AG09309 (cell line): Measurements from ENCODE around the gene TUSC1.
A peak's percentile ranks its signal among the peaks of the same experiment; 100 is the strongest.
"Not testable (repeated sequence)": the region's sequence is repeated elsewhere in the genome, so short reads cannot be mapped to it uniquely, and the experiment has no call there.

Experiments used
- DNase-seq: peaks from one replicate; pipeline ENCODE4 v3.0.0-alpha.2; 2010; ENCODE audit warnings: low read depth
- H3K4me3 ChIP-seq: 2 replicates; pipeline ENCODE4 v1.5.1; 2011; ENCODE audit warnings: mild to moderate bottlenecking, low read depth, low read length, moderate library complexity; ENCODE audit not compliant: control insufficient read depth
- CTCF ChIP-seq: IDR thresholded peaks from 2 replicates; pipeline ENCODE4 v1.5.1; 2011; ENCODE audit warnings: mild to moderate bottlenecking, low read depth, low read length, inconsistent platforms; ENCODE audit not compliant: insufficient read depth, control insufficient read depth; ENCODE audit errors: missing control alignments

TUSC1 gene

GRCh38 chr9:25678846-25679360 is 659 bp upstream of the TUSC1 start:
- no peak for DNase-seq
- TF ChIP-seq CTCF, result no peak
- H3K4me3 ChIP-seq, result peak overlapping the region; percentile 72

DNA sequence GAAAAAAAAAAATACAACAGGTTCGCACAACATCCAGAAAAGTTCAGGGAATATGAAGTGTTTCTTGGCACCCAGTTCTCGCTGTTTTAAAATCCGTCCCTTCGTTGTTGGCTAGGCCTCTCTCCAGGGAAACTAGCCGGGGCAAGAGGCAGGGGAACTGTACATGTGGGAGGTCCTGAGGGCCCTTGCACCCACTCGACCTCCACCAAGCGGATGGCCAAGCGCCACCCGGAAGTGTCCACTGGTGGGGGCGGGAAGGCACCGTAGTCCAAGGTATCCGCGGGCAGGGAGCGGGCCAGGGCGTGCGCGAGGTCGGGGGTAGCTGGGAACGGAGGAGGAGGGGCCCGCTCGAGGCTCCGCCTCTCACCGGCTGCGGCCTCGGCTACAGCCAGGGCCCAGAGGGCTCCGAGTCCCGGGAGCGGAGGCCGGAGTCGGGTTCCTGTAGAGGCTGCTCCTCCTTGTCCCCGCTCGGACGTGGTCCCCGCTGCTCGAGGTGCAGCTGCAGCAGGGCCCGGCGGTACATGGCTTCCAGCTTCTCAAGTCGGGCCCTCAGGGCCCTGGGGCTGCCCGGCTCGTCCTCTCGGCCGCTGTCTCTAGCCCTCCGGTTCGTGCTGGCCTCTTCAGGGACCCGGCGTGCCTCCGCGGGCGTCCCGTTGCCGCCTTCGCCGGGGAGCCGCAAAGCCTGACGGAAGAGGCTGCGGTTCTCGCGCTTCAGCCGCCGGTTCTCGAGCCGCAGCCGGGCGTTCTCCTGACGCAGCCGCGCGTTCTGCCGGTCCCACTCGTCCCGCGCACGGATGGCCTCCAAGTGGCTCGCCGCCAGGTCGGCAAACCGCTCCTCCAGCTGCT is 720 bp downstream of the TUSC1 start:
- peak; percentile 7 for DNase-seq
- peak overlapping the region; percentile 72 for H3K4me3 ChIP-seq
- TF ChIP-seq CTCF, result no peak

GRCh38 chr9:25675858-25676257 is 2.4 kb downstream of the TUSC1 start:
- DNase-seq, H3K4me3 ChIP-seq: not testable (repeated sequence)

DNA sequence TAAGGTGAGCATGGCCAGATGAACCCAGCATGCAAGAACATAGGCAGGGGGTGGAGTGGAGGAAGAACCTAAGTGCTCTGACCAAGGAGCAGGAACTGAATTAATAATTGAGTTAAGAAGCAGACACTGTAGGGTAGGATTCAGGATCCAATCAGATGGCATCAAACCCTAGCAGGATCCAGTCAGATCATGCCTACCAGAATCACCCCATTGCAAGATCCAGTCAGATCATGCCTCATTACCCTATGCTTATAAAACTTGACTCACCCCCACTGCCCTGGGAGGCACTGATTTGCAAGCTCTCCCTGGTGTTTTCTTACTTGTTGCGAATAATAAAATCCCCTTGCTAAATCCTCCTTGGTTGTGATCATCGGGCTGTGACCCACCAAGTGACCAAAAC is 19.7 kb downstream of the TUSC1 start:
- no peak for TF ChIP-seq CTCF
- no peak for DNase-seq
- no peak overlapping the region for H3K4me3 ChIP-seq

DNA sequence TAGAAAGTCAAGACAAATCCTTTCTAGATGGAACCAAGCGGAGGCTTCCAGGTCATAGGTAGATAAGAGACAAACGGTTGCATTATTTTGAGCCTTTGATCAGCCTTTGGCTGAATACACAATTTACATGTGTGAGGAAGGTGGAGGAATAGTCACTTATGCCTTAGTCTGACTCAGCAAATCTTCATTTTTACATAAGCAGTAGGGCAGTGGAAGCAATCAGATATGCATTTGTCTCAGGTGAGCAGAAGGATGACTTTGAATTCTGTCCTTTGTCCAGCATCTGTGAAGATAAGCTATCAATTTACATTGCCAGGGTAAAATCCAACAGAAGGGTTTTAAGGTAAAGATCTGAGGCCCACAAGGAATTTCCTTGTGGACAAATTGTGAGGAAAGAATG is 23.8 kb downstream of the TUSC1 start:
- no peak overlapping the region for H3K4me3 ChIP-seq
- no peak for DNase-seq
- no peak for TF ChIP-seq CTCF

GRCh38 chr9:25648116-25648515 is 30.1 kb downstream of the TUSC1 start:
- DNase-seq, result no peak
- no peak for TF ChIP-seq CTCF

DNA sequence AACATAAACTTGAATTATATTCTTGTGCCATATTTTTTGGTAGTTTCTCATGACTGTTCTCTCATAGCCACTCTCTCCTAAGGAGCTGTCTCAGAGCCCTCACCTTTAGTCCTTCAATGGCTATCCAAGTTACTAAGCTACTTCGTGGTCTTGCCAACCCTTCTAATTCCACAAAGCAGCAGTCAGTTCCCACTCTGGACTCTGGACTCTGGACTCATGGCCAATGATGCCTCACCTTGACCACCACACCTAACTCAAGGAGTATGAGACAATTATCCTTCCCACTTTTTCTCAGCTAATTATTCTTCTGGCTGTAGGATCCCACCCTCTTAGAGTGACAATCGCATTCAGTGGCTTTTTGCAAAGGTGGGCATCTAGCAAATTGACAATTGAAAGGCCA is 42.2 kb downstream of the TUSC1 start:
- H3K4me3 ChIP-seq, result no peak overlapping the region
- TF ChIP-seq CTCF, result no peak
- DNase-seq, result no peak

More at GRCh38 chr9:25648116-25648515, 30.1 kb downstream of the TUSC1 start:
- no peak overlapping the region for H3K4me3 ChIP-seq
